Measurements from ENCODE around the gene KRT2. TPM values are rescaled to one million over a fixed set of nuclear protein-coding genes. Genes with fewer than 3 reads are reported as not detected.

The KRT2 gene
- total and polyA plus RNA-seq, 9 of the 15 experiments (the other 6 are each of a cell fraction or from before 2014, with no cell fraction given): 0.03 to 0.69 (median 0.07) TPM; not detected in 2

- BruUV-seq (replicated peaks): no TSS peak
- ChIA-PET CTCF (ENCODE audit: low intra/inter-chr PET ratio) (no interaction called here), POLR2A (interaction anchor here (0.9 kb wide), 1 partner anchor 18 kb away, joined by 3 read pairs; no protein-coding TSS in a partner anchor)
- in situ Hi-C loops (cut with MboI) (no loop called here), intact Hi-C loops (cut with micrococcal nuclease) (no loop called here)
- Histone ChIP-seq H3K4me1 (replicated peaks in 1 of 2; ENCODE audit: control insufficient read depth in 2 of 2, insufficient read depth in 2 of 2, low read length in 2 of 2) (no peaks in the 10 kb centered on the region; a peak in 1 of 5 replicates), H3K27me3 (ENCODE audit: control insufficient read depth in 2 of 2, insufficient read depth in 2 of 2, low read length in 2 of 2) (peaks cover 7 to 29% of the 10 kb centered on the region in 2 experiments; a peak in 4 of 5 replicates), H3K9me3 (replicated peaks; ENCODE audit: control insufficient read depth, insufficient read depth, low read depth, low read length) (no peaks in the 10 kb centered on the region), H2AFZ (ENCODE audit: low read depth, low read length) (no peak overlapping the region), H3K4me2 (ENCODE audit: insufficient read depth, low read length) (no peak overlapping the region), H4K20me1 (replicated peaks; ENCODE audit: control insufficient read depth, insufficient read depth, low read length) (0 out of 2 replicates have a peak, but pooled peaks cover 2% of the 10 kb centered on the region), H3K9ac (ENCODE audit: insufficient read depth in 1 of 2, low read depth in 2 of 2, low read length in 2 of 2) (no peak overlapping the region), H3K4me3 (no peak overlapping the region), H3K27ac (ENCODE audit: extremely low read depth, low read depth, low read length) (no peak overlapping the region), H3K9me1 (ENCODE audit: control insufficient read depth, insufficient read depth, low read length) (no peaks in the 10 kb centered on the region), H3K36me3 (ENCODE audit: control insufficient read depth, insufficient read depth, low read length) (no peaks in the 10 kb centered on the region), H3K79me2 (ENCODE audit: control insufficient read depth, insufficient read depth, low read length) (no peaks in the 10 kb centered on the region)
- 11% methylated on average over 10 of the region's 10 CpGs for WGBS (ENCODE audit: insufficient coverage, low coverage, missing lambda C conversion rate)
- no peak for FAIRE-seq
- no peak for DNase-seq (ENCODE audit: extremely low read depth in 1 of 4, low spot score in 3 of 4)
- ATAC-seq: no peak
- no peak for TF ChIP-seq LCOR (CRISPR knock-in tag; IDR thresholded peaks at IDR 0.05)
- peak; percentile 26; the same call in 1 of the 2 replicates for TF ChIP-seq BHLHE40 (IDR thresholded peaks at IDR 0.05; ENCODE audit: low read length)
- peak; percentile 63 for TF ChIP-seq CBFA2T3 (IDR thresholded peaks at IDR 0.05)
- TF ChIP-seq CBFA2T2 (conservative IDR thresholded peaks at IDR 0.05): peak; percentile 31; the same call in 1 of the 2 replicates
- no peak for TF ChIP-seq ZNF75A (CRISPR knock-in tag; IDR thresholded peaks at IDR 0.05)
- no peak for TF ChIP-seq FOXK2 (conservative IDR thresholded peaks at IDR 0.05 in 1 of 2, IDR thresholded peaks at IDR 0.05 in 1 of 2; ENCODE audit: low read depth in 2 of 2)
- TF ChIP-seq ZNF354B (CRISPR knock-in tag; IDR thresholded peaks at IDR 0.05): no peak
Observed at GRCh38 chr12:52616680-52617402, 35.2 kb downstream of the KRT2 start.

Data from K562 (cell line).